DND-41 (cell line): ENCODE data around the gene PPP1R3A.

Experiments
- ATAC-seq: fragments of 200-7000 bp; cut with Tn5 transposase; 3 replicates; pipeline ENCODE4 v1.9.1; 2021; ENCODE audit warnings: low read depth; ENCODE audit not compliant: insufficient read depth
- DNase-seq: peaks from one replicate; pipeline ENCODE4 v3.0.0-alpha.2; 2020
- H2AFZ ChIP-seq: 2 replicates; pipeline ENCODE4 v1.6.0; 2012; ENCODE audit warnings: low read depth, low read length
- H3K27ac ChIP-seq: 2 replicates; pipeline ENCODE4 v1.5.1; 2012; ENCODE audit warnings: low read length, inconsistent platforms
- H3K27me3 ChIP-seq: fragments of 200-600 bp; sonication (generic); 2 replicates; pipeline ENCODE4 v1.6.0; 2012; ENCODE audit warnings: low read length, mild to moderate bottlenecking, inconsistent platforms; ENCODE audit not compliant: insufficient read depth, poor library complexity
- H3K36me3 ChIP-seq: 2 replicates; pipeline ENCODE4 v1.5.1; 2012; ENCODE audit warnings: low read length, inconsistent platforms; ENCODE audit not compliant: insufficient read depth
- H3K4me1 ChIP-seq: 2 replicates; pipeline ENCODE4 v1.5.1; 2012; ENCODE audit warnings: mild to moderate bottlenecking, low read length; ENCODE audit not compliant: insufficient read depth
- H3K4me2 ChIP-seq: 2 replicates; pipeline ENCODE4 v1.6.0; 2012; ENCODE audit warnings: mild to moderate bottlenecking, moderate library complexity, low read length, inconsistent platforms; ENCODE audit not compliant: insufficient read depth
- H3K4me3 ChIP-seq, 2 experiments: fragments of 200-600 bp in 1 of 2; shearing (Covaris generic) in 1 of 2; 2 replicates each; pipeline ENCODE4 v1.5.1; 2012 to 2016; ENCODE audit warnings: inconsistent platforms in 2 of 2, low read length in 2 of 2, mild to moderate bottlenecking in 2 of 2, low read depth in 1 of 2, moderate library complexity in 1 of 2
- H3K79me2 ChIP-seq: 2 replicates; pipeline ENCODE4 v1.6.0; 2012; ENCODE audit warnings: low read length, inconsistent platforms; ENCODE audit not compliant: insufficient read depth
- H3K9ac ChIP-seq: 2 replicates; pipeline ENCODE4 v1.6.0; 2012; ENCODE audit warnings: low read depth, mild to moderate bottlenecking, inconsistent platforms, low read length, moderate library complexity
- H3K9me3 ChIP-seq: 2 replicates; pipeline ENCODE4 v1.5.1; 2012; ENCODE audit warnings: low read length, moderate library complexity, mild to moderate bottlenecking, inconsistent platforms; ENCODE audit not compliant: insufficient read depth, severe bottlenecking
- H4K20me1 ChIP-seq: 2 replicates; pipeline ENCODE4 v1.6.0; 2012; ENCODE audit warnings: low read length; ENCODE audit not compliant: insufficient read depth
- EZH2 ChIP-seq: IDR thresholded peaks from 3 replicates; pipeline ENCODE4 v1.6.1; 2012; ENCODE audit warnings: borderline replicate concordance, low read depth, mild to moderate bottlenecking, moderate library complexity, low read length, inconsistent platforms; ENCODE audit not compliant: severe bottlenecking
- TF ChIP-seq, protein P1 (sequence below): IDR thresholded peaks from 2 replicates; pipeline ENCODE4 v1.5.1; 2012; ENCODE audit warnings: borderline replicate concordance, low read length, moderate library complexity, mild to moderate bottlenecking; ENCODE audit not compliant: poor library complexity, severe bottlenecking; ENCODE audit errors: extremely low read depth

PPP1R3A gene

DNA sequence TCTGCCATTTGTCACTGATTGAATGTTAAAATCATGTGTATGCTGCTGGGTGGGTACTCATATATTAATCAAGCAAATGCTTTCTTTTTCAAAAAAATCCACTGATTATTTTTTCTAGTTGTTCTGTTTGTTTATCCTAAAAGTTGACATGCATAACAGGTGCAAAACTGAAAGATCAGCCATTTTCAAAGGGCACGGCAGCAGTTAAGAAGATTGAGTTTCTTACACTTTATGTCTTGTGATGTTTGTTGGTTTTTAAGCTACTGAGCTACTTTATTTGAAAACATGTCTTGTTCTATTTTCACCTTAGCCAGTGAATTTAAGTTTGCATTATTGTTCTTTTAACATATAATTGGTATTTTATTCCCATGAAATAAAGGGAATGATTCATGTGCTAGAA lies 45.8 kb downstream of the PPP1R3A start:
- DNase-seq: no peak
- Histone ChIP-seq H3K27ac (no peak overlapping the region), H4K20me1 (no peaks in the 10 kb centered on the region), H3K4me3 (no peak overlapping the region), H3K4me1 (no peaks in the 10 kb centered on the region), H3K9ac (no peak overlapping the region), H3K36me3 (no peaks in the 10 kb centered on the region), H3K4me2 (no peak overlapping the region), H3K27me3 (no peaks in the 10 kb centered on the region), H3K79me2 (no peaks in the 10 kb centered on the region), H3K9me3 (no peaks in the 10 kb centered on the region), H2AFZ (no peak overlapping the region)
- TF ChIP-seq, protein P1, sequence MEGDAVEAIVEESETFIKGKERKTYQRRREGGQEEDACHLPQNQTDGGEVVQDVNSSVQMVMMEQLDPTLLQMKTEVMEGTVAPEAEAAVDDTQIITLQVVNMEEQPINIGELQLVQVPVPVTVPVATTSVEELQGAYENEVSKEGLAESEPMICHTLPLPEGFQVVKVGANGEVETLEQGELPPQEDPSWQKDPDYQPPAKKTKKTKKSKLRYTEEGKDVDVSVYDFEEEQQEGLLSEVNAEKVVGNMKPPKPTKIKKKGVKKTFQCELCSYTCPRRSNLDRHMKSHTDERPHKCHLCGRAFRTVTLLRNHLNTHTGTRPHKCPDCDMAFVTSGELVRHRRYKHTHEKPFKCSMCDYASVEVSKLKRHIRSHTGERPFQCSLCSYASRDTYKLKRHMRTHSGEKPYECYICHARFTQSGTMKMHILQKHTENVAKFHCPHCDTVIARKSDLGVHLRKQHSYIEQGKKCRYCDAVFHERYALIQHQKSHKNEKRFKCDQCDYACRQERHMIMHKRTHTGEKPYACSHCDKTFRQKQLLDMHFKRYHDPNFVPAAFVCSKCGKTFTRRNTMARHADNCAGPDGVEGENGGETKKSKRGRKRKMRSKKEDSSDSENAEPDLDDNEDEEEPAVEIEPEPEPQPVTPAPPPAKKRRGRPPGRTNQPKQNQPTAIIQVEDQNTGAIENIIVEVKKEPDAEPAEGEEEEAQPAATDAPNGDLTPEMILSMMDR: no peak
- TF ChIP-seq EZH2: no peak
- no peak for ATAC-seq

DNA sequence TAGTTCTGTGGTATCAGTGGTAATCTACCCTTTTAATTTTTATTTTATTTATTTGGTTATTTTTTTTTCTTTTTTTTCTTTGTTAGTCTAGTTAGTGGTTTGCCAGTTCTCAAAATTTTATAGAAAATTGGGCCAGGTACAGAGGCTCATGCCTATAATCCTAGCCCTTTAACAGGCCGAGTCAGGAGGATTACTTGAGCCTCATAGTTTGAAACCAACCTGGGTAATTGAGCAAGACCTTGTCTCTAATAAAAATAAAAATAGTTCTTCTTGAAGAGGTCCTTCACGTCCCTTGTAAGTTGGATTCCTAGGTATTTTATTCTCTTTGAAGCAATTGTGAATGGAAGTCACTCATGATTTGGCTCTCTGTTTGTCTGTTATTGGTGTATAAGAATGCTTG lies 51.5 kb downstream of the PPP1R3A start:
- Histone ChIP-seq H3K4me2 (no peak overlapping the region), H3K79me2 (no peaks in the 10 kb centered on the region), H3K4me1 (no peaks in the 10 kb centered on the region), H3K27me3 (no peaks in the 10 kb centered on the region), H4K20me1 (no peaks in the 10 kb centered on the region), H3K4me3 (no peak overlapping the region), H3K27ac (no peak overlapping the region), H3K9me3 (no peaks in the 10 kb centered on the region), H3K36me3 (no peaks in the 10 kb centered on the region), H2AFZ (no peak overlapping the region), H3K9ac (no peak overlapping the region)
- TF ChIP-seq, protein P1: no peak
- DNase-seq (no peak), ATAC-seq (no peak)

DNA sequence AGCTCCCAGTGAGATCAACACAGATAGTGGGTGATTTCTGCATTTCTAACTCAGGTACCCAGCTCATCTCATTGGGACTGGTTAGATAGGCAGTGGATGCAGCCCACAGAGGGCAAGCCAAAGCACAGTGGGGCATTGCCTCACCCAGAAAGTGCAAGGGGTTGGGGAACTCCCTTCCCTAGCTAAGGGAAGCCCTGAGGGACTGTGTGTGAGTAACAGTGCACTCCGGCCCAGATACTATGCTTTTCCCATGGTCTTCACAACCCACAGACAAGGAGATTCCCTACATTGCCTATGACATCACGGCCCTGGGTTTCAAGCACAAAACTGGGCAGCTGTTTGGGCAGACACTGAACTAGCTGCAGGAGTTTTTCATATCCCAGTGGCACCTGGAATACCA lies 62.8 kb downstream of the PPP1R3A start:
- Histone ChIP-seq H3K9ac (no peak overlapping the region), H3K4me2 (no peak overlapping the region), H4K20me1 (no peaks in the 10 kb centered on the region), H3K27me3 (no peaks in the 10 kb centered on the region), H2AFZ (no peak overlapping the region), H3K9me3 (no peaks in the 10 kb centered on the region), H3K36me3 (no peaks in the 10 kb centered on the region), H3K27ac (no peak overlapping the region), H3K79me2 (no peaks in the 10 kb centered on the region), H3K4me3 (no peak overlapping the region), H3K4me1 (no peaks in the 10 kb centered on the region)
- no peak for ATAC-seq
- DNase-seq: no peak
- TF ChIP-seq, protein P1: no peak
- TF ChIP-seq EZH2: no peak

DNA sequence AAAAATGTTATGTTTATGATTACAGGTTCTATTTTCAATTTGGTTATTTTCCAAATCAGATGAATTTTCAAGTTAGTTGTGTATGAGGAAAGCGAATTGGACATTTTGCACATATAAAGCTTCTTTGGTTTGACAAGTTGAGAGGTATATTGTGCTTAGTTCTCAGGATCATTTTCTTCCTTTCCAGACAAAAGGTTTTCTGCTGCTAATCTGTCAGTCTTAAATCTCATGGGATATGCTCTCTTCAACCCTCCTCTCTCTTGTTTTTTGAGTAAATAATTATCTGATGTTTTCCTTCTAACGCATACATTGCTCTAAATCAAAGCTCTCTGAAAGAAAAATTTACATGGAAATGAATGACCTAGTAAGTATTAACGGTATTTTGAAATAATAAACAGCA lies 77.9 kb downstream of the PPP1R3A start:
- no peak for DNase-seq
- Histone ChIP-seq H3K27ac (no peak overlapping the region), H3K27me3 (no peaks in the 10 kb centered on the region), H2AFZ (no peak overlapping the region), H4K20me1 (no peaks in the 10 kb centered on the region), H3K4me1 (no peaks in the 10 kb centered on the region), H3K79me2 (no peaks in the 10 kb centered on the region), H3K4me2 (no peak overlapping the region), H3K9me3 (no peaks in the 10 kb centered on the region), H3K9ac (no peak overlapping the region), H3K4me3 (no peak overlapping the region), H3K36me3 (no peaks in the 10 kb centered on the region)
- ATAC-seq: no peak
- no peak for TF ChIP-seq EZH2
- TF ChIP-seq, protein P1: no peak
